NT2/D1 (cell line): ENCODE data around the gene FOXS1.

Experiments
- SUZ12 ChIP-seq: IDR thresholded peaks from 2 replicates; pipeline ENCODE4 v1.6.1; 2011; ENCODE audit not compliant: insufficient read length, insufficient read depth; ENCODE audit errors: extremely low read depth
- YY1 ChIP-seq: IDR thresholded peaks from 2 replicates; pipeline ENCODE4 v1.6.1; 2011; ENCODE audit not compliant: insufficient read length, insufficient read depth

GRCh38 chr20:31883829-31884228 is 38.4 kb upstream of the FOXS1 start:
- no peak for TF ChIP-seq YY1
- TF ChIP-seq SUZ12 = no peak
